Putamen (tissue), 1 donor: ENCODE measurements around the gene NPVF.

ENCODE experiments used
- DNase-seq: peaks from one replicate; pipeline ENCODE4 v3.0.0-alpha.2; 2016; ENCODE audit warnings: low spot score

Gene NPVF, protein sequence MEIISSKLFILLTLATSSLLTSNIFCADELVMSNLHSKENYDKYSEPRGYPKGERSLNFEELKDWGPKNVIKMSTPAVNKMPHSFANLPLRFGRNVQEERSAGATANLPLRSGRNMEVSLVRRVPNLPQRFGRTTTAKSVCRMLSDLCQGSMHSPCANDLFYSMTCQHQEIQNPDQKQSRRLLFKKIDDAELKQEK

DNA sequence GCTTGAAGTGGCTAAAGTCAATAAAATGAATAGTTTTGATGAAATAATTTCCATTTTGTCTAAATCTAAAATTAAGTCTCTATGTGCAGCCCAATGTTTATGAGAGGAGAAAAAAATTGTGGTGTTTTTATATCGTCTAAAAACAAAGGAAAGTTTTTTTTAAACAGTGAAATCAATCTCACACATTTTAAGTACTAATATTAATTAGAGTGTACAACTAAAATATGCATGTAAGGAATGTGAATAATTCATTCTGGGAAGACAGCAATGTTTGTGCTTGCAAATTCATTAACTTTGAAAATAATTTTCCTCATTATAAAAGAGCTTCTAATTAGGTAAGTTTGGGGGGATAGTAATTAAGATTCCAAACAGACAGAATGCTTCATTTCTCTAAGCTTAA lies at the start of gene NPVF:
Gene NPVF, minus strand, starts transcription at position 101 of the 400 bp plus-strand sequence. Its CDS starts 47 bp downstream, at position 54.
- DNase-seq, result no peak

GRCh38 chr7:25272265-25272664 lies 44.0 kb upstream of the NPVF start:
- no peak for DNase-seq

DNA sequence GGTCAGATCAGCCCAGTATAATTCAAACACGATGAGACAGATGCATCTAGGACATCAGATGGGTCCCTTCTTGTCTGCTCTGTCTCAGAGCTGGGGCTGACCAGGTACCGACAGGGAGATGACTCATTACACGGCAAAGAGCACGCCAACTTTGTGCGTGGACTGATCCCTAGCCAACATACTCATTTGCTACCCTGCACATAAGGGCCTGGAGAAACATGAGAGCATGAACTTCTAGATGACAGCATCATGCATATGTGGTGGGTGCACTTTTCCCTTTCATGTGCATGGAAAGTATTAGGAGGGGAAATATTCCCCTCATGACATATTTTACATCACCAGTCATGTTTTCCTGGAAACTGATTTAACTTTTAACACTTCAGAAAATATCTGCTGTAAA lies 35.1 kb upstream of the NPVF start:
- DNase-seq, result no peak

DNA sequence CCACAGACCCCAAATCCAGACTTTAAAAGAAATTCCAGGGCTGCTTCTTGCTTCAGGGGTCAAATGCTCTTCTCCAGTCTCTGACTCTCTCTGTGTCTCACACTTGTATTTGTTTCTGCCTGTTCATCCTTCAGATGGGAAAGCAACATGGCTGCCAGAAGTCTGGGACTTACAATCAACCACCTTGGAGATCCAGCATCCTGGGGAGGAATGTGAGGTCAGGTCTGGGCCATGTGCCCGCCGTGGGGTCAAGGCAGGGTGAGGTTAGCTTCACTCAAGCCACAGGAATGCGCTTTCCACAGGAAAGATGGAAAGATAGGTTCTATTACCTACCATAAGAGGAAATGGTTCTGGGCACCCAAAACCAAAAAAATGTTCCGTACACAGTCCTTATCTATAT lies 34.3 kb upstream of the NPVF start:
- DNase-seq, result no peak

GRCh38 chr7:25261545-25262140 lies 33.4 kb upstream of the NPVF start:
- DNase-seq, result no peak

- DNase-seq, result no peak
Measured at GRCh38 chr7:25260862-25261494, 32.7 kb upstream of the NPVF start.

DNA sequence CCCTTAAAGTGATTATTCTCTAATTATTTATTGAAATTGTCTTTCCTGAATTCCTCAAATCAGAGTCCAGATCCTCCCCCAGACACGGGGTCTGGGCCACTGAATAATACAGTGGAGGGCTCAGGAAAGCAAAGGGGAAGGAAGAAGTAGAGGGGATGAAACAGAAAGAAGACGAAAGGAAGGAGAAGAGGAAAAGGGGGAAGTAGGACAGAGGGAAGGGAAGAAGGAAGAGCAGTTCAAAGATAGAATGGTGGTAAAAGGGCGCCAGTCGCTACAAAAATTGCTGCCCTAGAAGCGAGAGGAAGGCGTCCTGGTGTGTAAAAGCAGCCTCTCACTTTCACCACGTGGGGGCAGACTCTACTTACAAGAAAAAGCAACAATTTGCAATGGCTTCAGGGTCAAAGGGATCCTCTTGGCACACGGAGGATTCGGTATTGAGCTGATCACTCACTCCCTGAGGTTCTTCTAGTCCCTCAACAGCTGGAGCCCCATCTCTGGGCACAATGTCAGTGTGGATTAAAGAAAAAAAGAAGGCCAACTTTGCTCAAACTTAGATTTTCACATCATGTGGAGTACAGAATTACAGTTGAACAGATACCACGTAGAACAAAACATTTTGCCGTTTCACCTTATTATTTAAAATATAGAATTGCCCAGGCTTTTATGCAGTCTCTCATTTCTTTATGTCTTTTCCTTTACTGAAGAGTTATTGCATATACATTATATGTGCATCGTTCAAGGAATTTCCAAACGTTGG lies 31.4 kb upstream of the NPVF start:
- peak; percentile 77 for DNase-seq

DNA sequence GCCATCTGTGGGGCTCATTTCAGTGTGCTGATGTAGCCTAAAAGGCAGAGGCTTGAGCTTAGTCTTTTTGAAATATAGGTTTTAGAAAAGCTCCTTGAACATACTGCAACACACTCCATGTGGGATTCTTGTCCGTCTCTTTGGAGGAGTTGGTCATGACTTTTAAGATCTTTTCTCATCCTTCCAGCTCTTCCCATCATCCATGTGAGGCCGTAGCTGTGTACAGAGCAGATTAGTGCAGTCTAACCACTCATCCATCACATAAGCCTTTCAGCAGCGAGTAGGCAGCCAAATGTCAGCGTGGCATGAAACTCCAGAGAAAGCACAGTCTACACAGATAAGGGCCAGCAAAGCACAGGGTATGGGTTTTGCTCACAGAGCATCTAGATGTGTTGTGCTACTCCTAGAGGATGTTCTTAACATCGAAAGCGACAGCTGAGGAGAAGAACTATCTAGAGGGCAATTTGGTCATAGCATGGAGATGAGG lies 28.1 kb upstream of the NPVF start:
- DNase-seq, result no peak

DNA sequence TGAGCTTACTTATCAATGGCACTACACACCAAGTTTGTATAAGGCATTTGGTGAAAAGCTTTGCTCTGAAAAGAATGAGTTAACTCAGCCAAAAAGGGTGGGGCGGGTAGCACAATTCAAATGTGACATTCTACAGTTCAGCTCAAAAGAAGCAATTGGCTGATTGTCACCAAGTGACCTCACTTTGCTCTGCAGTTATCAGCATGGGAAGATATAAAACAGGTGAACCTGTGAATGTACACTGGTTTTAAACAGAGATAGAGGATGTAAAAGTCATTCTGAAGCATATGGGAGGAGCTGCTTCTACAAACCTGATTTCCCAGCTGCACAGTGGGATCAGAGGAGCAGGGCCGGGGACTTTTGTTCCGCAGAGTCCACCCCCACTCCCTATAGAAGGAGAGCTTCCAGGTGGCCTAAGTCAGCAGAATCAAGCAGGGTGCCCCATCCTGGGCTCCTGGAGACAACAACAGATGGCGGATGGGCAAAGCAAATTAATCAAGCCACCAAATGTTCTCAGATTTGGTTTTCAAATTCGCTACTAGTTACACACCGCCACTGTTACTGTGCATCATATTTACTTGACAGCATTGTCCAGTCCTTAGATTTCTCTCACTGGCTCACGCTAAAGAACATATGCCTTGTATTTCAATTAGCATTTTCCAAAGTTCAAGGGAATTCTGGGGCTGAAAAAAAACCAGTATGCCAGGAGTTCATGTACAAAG lies 27.5 kb upstream of the NPVF start:
- DNase-seq, result no peak

DNA sequence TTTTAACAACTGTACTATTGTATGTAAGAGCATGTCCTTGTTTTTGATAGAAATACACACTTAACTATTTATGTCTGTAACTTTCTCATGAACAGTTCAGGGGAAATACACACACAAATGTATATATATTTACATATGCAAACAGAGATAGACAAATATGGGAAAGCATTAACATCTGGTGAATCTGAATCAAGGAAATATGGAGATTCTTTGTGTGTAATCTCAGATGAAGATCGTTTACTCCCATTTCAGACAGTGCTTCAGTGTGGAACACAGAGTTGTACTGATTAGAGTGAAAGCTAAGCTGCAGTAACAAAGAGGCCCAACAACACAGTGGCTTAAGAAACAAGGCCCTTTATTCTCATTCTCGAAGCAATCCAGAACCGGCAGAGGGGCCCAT lies 26.3 kb upstream of the NPVF start:
- DNase-seq, result no peak

DNA sequence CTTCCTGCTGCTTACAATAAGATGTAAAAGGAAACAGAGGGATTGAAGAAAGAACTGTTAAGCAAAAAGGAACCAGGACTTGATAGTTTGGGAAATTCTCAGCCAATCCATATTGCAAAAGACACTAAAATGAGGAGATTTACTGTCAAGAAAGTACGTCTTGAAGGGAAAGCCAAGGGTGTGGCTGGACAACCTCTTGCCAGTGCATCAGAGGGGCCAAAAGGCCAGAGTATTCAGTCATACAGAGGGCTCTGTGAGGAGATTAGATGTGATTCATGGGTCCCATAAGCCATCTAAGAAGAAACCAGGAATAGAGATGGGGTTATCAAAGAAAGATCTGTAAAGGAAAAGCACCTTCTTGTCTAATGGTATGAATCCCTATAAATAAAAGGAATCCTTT lies 25.4 kb upstream of the NPVF start:
- no peak for DNase-seq

- DNase-seq, result no peak
Measured at GRCh38 chr7:25250386-25250785, 22.1 kb upstream of the NPVF start.

- no peak for DNase-seq
Measured at GRCh38 chr7:25249772-25250171, 21.5 kb upstream of the NPVF start.

DNA sequence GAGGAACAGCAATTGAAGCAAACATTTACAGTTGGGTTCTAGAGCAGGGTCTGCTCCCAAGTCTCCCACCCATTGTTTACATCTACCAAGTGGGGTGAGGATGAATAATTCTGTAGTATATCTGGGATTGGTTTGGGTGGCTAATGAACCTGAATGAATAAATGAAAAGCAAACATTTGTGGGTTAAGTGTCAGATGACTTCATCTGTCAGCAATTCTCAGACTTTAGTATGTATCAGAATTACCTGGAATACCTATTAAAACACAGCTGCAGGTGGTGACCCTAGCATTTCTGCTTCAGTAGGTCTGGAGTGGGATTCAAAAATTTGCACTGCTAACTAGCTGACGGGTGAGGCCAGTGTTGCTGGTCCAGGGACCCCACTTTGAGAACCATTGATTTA lies 18.0 kb upstream of the NPVF start:
- no peak for DNase-seq

DNA sequence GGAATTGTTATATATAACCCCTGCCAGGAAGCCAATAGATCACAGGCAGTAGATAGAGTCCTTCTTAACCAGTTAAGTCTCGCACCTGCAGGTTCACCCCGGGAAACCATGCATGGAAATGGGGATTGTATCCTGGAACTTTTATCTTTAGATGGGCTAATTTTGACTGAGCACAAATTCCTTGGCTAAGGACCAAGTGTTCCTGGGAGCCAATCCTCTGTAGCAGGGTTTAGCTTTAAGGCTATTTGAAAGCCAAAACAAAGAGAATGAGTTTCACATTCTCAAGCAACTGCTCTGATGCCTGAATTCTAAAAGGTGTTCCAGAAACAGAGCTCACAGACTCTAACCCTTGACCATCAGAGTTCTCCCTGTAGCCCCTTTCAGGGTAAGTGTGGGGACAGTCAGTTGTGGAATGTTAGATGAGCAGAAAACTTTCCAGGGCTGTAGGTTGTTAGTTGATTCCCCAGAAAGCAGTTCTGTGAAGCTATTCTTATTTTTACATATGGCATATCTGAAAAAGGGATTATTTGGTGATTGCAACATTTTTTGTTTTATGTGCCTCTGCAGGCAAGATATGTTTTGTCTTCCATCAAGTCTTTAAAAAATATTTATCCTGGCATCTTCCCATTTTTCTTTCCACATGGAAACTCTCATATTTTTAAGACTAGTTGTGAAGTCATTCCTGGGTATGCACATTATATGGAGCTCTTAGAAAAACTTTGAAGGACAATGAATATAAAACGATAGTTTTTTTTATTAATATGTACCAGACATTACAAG lies 16.2 kb upstream of the NPVF start:
- no peak for DNase-seq

- no peak for DNase-seq
Measured at GRCh38 chr7:25242678-25243077, 14.4 kb upstream of the NPVF start.

DNA sequence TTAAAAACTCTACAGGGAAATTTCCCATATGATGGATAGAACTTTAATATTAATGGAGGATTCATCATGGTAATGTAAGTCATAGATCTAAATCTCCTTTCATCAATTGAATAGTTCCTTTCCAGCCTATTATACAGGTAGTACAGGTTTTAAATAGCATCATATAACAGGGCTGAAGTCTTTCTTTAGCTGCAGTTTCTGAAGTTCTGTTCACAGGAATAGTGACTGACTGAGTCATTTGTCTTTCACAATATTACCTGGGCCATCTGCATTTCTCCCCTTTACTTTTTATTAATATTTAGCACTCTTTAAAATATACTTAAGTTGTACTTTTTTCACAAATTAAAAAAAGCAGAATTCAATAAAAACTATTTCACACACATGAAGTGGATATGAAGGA lies 12.6 kb upstream of the NPVF start:
- no peak for DNase-seq

GRCh38 chr7:25240340-25240739 lies 12.1 kb upstream of the NPVF start:
- no peak for DNase-seq

GRCh38 chr7:25239888-25240287 lies 11.6 kb upstream of the NPVF start:
- no peak for DNase-seq

DNA sequence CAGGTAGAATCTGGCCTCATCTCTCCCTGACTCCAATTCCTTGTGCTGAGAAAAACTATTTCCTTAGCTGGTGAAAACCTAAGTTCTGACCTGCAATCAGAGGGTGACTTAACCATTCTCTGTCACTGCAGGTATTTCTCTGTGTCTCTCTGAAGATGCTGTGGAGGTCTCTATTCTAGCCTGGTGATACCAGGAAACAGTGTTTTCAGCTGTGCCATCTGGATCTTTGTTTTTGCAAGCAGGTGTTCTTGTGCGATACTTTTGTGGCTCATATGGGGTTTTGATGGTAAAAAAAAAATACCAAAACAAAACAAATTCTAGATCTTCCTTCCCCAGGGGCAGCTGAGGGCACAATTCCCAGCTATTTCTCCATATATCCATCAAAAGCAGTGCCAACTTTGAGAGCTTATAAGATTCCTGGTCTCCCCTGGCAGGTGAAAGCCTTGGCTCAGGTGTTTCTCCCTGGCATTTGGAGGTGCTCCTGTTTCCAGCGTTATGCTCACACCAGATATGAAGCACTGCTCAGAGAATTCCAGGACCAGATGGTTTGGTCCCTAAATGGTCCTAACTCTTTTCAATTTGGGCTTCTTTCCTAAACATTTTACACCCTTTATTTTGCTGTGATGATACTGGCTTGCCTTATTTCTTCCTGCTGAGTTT lies 9.9 kb upstream of the NPVF start:
- no peak for DNase-seq

DNA sequence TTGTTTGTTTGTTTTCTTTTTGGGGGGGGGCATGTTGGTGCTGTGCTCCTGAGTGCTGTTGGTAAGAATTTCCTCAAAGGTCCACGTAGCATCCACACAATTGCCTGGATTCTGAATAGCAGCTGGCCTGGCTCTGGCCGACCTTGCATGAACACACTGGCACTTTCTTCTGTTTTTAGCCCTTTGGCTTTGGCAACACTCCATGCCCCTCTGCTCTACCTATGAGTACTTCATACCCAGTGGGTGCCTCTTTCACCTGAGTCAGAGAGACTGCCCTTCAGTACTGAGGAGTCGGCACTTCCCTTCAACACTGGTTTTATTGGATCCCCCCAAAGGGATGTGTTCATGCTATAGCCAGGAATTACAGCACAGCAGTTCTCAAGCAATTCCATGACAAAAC lies 7.2 kb upstream of the NPVF start:
- no peak for DNase-seq
